CD4-positive, alpha-beta T cell treated with Interleukin-4 for 1 hour (primary cell): ENCODE measurements around the gene PIK3C2G.
"Not testable (repeated sequence)": the region's sequence is repeated elsewhere in the genome, so short reads cannot be mapped to it uniquely, and the experiment has no call there.

Source experiments
- DNase-seq, 2 donors: peaks; one replicate each; pipeline ENCODE4 v3.0.0-alpha.2; 2020 to 2022

Gene PIK3C2G

GRCh38 chr12:18476861-18477260 is 215.5 kb downstream of the PIK3C2G start:
- DNase-seq: no peak

DNA sequence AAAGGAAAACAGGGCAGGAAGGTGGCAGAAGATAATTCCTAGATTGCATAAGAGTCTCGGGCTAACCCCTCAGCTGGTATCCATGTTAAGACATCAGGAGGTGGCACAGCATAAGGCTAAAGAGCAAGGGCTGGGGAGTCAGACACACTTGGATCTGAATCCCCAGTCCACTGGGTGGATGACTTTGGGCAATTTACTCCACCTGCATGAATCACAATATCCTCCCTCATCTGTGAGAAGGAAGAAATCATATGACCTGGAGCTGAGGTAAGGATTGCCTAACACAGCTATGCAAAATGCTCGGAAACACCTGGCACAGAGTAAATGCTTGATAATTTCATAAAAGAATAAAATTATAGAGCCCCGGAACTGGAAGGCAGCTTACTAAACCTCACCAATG is 217.9 kb downstream of the PIK3C2G start:
- DNase-seq: no peak

DNA sequence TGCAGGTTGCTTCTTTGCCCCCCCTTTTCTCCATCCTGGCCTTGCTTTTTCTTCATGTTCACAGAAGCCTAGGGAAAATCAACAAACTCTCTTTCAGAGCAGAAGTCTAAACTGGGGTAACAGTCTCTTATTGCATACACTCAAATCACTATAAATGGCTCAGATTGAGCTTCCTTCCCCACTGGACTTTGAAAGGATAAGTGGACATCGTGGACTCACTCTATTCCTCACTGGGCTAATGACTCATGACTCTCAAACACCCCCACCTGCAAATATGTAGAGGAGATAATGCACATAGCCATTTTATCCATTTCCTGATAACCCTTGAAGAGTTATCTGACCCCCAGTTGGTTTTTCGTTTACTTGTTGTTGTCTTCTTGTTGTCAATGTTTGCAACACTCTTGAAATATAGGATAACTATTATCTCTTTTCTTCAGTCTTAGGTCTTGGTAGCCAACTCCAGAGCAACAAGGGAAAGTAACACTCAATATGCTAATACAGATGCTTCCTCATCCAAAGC is 221.3 kb downstream of the PIK3C2G start:
- no peak for DNase-seq

DNA sequence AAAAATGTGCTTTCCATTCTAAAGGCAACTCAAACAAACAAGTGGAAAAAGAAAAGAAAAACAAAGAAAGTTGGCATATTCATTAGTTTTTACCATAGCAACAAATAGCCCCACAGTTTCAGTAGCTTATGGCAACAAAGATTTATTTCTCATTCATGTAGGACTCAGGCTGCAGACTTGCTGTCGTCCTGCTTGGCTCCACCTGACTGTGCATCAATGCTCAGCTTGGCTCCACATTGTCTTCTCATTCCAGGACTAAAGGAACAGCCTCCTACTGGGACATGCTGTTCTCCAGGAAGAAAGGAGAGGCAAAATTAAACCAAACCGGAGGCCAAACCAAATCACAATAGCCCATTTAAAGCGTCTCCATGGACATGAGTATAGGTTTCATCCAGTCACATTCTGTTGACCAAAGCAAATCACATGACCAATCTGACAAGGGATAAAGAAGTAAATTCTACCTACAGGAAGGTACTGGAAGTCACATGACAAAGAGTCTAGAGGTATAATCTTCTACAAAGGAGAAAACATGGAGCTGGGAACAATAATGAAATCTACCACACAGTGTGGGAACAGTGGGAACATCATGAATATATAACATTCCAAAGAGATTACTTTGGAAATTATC is 222.5 kb downstream of the PIK3C2G start:
- no peak for DNase-seq

DNA sequence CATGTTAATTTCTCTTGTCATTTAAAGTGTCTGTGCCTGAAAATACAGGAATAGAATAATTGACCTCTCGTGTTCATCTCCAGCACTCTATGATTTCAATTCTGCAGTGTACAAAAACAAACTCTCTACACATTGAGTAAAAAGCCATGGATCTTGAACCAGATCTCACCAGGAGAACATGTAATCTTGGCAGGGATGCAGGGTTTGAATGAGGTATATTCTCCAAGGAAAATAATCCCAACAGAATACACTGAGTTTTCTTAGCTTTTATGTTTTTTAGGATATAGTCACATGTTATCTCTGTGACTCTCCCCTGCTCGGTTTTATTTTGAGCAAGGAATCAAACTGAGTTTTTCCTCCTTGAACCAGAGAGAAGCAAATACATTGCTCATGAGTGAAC is 224.7 kb downstream of the PIK3C2G start:
- no peak for DNase-seq

GRCh38 chr12:18487509-18487908 is 226.2 kb downstream of the PIK3C2G start:
- no peak for DNase-seq

DNA sequence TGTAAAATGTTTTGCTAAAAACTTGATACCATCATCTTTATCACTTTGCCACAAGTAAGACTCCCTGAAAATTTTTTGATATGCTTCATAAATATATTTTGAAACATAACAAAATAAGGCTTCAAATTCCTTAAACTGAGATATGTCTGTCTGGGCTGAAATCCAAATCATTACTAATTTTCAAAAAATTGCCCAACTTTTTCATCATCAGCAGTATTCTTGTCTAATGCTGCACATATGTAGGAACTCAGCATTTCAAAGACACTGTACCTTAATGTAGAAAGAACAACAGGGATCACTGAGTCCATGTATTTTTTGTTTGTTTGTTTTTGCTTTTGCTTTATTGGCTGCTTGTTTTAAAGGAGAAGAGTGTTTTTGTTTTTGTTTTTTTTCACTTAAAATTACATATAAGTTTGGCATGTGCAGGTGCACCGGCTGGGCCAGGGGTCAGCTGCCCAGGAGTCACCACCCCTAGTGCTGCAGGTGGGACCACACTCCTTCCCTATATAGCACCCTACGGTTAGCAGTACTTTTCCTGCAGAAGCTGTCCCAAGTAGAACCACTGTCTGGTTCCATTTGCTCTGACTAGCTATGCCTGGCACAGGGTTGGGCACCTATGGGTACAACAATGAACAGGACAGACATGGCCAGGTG is 231.2 kb downstream of the PIK3C2G start:
- DNase-seq: no peak

GRCh38 chr12:18496156-18496555 is 234.8 kb downstream of the PIK3C2G start:
- DNase-seq: no peak

GRCh38 chr12:18500160-18500574 is 238.8 kb downstream of the PIK3C2G start:
- DNase-seq: not testable (repeated sequence)

DNA sequence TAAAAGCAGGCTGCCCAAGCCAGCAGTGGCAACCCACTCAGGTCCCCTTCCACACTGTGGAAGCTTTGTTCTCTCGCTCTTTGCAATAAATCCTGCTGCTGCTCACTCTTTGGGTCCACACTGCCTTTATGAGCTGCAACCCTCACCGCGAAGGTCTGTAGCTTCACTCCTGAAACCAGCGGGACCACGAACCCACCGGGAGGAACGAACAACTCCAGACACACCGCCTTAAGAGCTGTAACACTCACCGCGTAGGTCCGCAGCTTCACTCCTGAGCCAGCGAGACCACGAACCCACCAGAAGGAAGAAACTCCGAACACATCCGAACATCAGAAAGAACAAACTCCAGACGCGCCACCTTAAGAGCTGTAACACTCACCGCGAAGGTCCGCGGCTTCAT is 239.4 kb downstream of the PIK3C2G start:
- DNase-seq: not testable (repeated sequence)

DNA sequence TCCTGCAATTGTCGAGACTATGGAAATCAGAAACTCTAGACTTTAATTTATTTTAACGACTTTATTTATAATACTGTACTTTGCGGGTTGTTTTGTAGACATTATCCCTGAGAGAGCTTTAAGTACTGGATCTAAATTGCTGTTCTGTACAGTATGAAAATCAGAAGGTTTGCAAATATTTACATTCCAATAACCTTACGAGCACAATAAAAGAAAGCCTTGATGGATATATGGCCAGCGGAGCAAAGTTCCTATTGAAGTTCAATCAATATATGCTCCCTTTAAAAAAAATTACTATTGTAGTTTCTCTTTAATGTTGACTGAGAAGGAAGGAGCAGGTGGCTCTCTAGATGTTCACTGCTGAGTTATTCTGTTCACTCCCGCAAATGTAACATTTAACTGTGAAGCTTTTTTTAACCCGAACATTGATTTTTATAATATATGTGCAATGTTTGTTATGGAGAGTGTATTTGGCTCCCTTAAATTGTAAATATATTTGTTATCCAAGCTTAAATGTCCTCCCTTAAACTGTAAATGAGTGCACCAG is 241.2 kb downstream of the PIK3C2G start:
- DNase-seq: no peak

DNA sequence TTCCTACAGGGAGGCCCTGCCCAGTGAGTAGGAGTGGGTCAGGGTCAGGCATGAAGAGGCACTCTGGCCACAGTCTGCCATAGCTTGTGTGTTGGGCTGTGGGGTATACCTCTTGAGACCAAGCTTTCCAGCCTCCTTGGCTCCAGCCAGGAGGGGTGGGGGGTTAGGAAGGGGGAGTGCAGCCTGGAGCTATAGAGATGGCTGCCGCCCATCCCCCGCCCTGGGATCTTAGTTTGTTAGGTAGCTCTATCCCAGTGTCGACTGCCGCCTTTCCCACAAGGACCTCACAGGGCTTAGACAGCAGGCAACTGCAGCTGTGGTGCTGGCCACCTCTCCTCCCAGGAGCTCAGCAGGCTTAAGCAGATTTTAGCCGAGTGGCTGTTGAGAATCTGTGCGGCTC is 260.1 kb downstream of the PIK3C2G start:
- no peak for DNase-seq

DNA sequence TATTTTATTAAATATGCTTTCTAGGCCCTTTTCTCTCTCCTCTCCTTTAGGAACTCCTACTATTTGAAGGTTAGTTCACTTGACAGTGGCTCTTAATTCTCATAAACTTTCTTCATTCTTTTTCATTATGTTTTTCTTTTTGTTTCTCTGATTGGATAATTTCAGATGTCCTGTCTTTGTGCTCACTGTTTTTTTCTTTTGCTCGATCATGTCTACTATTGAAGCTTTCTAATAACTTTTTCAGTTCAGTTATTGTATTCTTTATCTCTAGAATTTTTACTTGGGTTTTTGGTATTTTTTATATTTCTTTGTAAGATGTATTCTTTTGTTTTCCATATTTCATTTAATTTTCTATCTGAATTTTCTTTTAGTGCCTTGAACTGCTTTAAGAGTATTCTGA is 261.5 kb downstream of the PIK3C2G start:
- no peak for DNase-seq

- DNase-seq: not testable (repeated sequence)
Observed at GRCh38 chr12:18542497-18542896, 281.2 kb downstream of the PIK3C2G start.

GRCh38 chr12:18546399-18546798 is 285.1 kb downstream of the PIK3C2G start:
- no peak for DNase-seq

DNA sequence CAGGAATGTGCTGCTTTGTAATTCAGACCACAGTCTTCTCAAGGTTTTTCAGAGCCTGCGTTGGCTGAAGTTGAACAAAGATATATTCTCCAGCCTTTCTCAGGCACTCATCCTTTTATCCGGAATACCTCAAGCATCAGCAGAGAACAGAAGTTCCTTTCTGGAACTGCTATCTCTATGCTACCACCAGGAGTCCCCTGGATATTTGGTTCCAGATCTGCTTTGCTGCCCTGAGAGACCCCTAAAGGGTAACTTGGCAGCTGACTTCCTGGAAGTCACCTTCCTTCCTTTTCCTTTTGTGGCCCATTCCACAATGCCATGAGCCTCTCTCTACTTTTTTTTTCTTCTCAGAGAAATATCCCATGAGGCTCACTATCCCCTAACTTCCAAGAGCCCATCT is 288.3 kb downstream of the PIK3C2G start:
- no peak for DNase-seq

DNA sequence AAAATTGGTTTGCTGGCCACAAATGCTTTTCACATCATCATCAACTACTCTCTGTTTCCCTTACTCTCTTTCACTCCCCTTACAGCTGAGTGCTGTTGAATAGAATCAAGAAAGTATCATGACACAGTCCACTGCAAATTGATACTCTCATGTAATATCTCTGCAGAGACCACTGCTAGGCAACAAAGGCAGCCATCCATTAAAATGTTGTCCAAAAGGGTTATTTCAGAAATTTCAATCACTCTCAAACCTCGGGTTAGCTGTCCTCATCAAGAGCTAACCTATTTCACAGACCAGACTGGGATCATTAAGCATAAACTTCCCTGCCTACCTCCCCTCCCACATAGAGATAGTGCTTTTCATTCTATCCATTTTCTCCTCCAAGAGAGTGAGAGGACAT is 289.8 kb downstream of the PIK3C2G start:
- no peak for DNase-seq

DNA sequence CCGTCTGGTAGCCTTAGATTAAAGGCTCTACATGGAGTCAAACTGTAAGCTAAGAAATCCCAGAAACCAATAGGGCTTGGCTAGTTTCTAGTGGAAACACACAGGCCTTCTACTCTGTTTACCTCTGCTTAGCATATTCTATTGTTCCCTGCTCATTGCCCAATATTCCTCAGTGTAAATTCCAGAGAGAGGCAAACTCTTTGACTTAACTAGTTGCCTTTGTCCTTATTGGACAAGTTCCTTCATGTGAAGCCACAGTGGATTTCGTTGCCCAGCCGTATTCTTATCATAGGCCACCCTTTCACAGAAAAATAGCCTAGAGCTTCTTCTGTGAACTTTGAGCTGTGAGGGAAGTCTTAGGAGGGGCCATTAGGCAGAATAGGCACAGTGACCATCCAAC is 290.4 kb downstream of the PIK3C2G start:
- DNase-seq: no peak

GRCh38 chr12:18552829-18553228 is 291.5 kb downstream of the PIK3C2G start:
- no peak for DNase-seq

- no peak for DNase-seq
Observed at GRCh38 chr12:18556161-18556560, 294.8 kb downstream of the PIK3C2G start.

GRCh38 chr12:18559242-18559641 is 297.9 kb downstream of the PIK3C2G start:
- no peak for DNase-seq

GRCh38 chr12:18562531-18562930 is 301.2 kb downstream of the PIK3C2G start:
- no peak for DNase-seq

DNA sequence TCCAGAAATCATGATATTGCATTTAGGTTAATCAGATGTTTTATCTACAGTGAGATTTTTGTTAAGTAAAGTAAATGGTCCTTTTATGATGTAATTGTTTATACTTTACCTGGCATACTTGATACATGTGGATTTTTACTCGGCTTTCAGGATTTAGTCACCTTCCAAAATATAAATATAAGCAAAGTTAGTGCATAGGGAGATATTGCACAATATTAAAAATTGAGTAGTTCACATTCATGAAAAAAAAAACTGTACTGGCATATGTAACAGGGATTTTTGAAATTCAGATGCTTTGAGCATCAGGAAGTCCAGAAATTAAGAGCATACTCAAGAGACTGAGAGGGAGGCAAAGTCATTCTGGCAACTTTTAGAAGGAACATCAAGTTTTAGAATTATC is 303.0 kb downstream of the PIK3C2G start:
- DNase-seq: no peak

DNA sequence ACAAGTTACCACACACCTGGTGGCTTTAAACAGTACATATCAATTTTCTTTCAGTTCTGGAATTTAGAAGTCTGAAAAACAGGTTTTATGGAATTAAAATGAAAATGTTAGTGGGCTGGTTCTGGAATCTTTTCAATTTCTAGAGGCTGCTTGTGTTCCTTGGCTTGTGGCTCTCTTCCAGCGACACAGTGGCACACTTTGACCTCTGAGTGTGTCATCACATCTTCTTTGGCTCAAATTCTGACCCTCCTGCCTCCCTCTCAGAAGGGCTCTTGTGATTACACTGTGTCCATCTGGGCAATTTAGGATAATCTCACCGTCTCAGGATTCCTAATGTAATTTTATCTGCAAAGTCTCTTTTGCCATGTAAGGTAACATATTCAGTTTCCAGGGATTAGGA is 306.5 kb downstream of the PIK3C2G start:
- DNase-seq: no peak
